Transverse colon (tissue), 4 donors: ENCODE results near the gene PCSK6. TPM values are rescaled to one million over a fixed set of nuclear protein-coding genes. Genes with fewer than 3 reads are reported as not detected.

Source experiments
- DNase-seq: peaks from one replicate; pipeline ENCODE4 v3.0.0-alpha.2; 2019
- H3K27ac ChIP-seq, 4 donors: fragments of 200-600 bp; sonication (generic); 2 replicates each; pipeline ENCODE4 v1.5.1; 2016 to 2018; ENCODE audit warnings: inconsistent platforms in 4 of 4
- H3K27me3 ChIP-seq: fragments of 200-600 bp; sonication (generic); 2 replicates; pipeline ENCODE4 v1.5.1; 2017; ENCODE audit warnings: inconsistent platforms
- H3K36me3 ChIP-seq, 4 donors: fragments of 200-600 bp; sonication (generic); 2 replicates each; pipeline ENCODE4 v1.5.1; 2017 to 2019; ENCODE audit warnings: inconsistent platforms in 4 of 4
- H3K4me1 ChIP-seq, 4 donors: fragments of 200-600 bp; sonication (generic); 2 replicates each; pipeline ENCODE4 v1.5.1; 2017 to 2020; ENCODE audit warnings: inconsistent platforms in 4 of 4
- H3K4me3 ChIP-seq, 4 donors: fragments of 200-600 bp; sonication (generic); 1 replicate in 1 of 4; 2 replicates in 3 of 4; pipeline versions ENCODE4 v1.5.1 to v1.6.1; 2017 to 2019; ENCODE audit warnings: inconsistent platforms in 4 of 4
- H3K9me3 ChIP-seq, 2 donors: fragments of 200-600 bp; sonication (generic); 2 replicates each; pipeline ENCODE4 v1.5.1; 2017 to 2019; ENCODE audit warnings: inconsistent platforms in 2 of 2
- CTCF ChIP-seq, 5 experiments: fragments of 200-600 bp in 3 of 5; fragments of 450-650 bp in 2 of 5; sonication (generic) in 3 of 5; IDR thresholded peaks; 1 replicate in 2 of 5; 2 replicates in 3 of 5; pipeline ENCODE4 v1.5.1; 2016 to 2017; ENCODE audit warnings: antibody characterized with exemption in 5 of 5, inconsistent platforms in 3 of 5, mild to moderate bottlenecking in 2 of 5, moderate library complexity in 1 of 5
- EP300 ChIP-seq: sonication (generic); formaldehyde crosslinking; IDR thresholded peaks from one replicate; pipeline ENCODE4 v1.6.1; 2017; ENCODE audit warnings: antibody characterized with exemption, low read depth
- POLR2A ChIP-seq: fragments of 450-650 bp; IDR thresholded peaks from one replicate; pipeline ENCODE4 v1.6.1; 2016; ENCODE audit warnings: antibody characterized with exemption, mild to moderate bottlenecking, moderate library complexity
- POLR2AphosphoS5 ChIP-seq, 3 donors: sonication (generic); formaldehyde crosslinking; IDR thresholded peaks; one replicate each; pipeline ENCODE4 v1.6.1; 2016; ENCODE audit warnings: antibody characterized with exemption in 3 of 3
- WGBS, 2 donors: methylation state at CpG; one replicate each; pipeline ENCODE4 v1.1.5; 2018; ENCODE audit warnings: low coverage in 1 of 2; 5-methylcytosine and 5-hydroxymethylcytosine counted together
- in situ Hi-C, 4 donors: fragments of 200-750 bp; cut with MboI; loops; one replicate each; pipeline versions ENCODE4 v1.15.0 to v1.15.1; 2017; ENCODE audit warnings: low sequenced_read_pairs in 3 of 4, low pct_ligation_motif_present in 1 of 4, low pct_unique_long_range_greater_than_20kb in 1 of 4
- intact Hi-C: fragments of 100-400 bp; cut with DNase I; formaldehyde crosslinking; loops from one replicate; pipeline ENCODE4 v1.15.1; 2023; ENCODE audit warnings: low total_unique reads
- total RNA-seq, 4 donors: library from RNA; depleted of rRNA; stranded (reverse); fragments of >200 nt; gene quantifications; one replicate each; pipeline ENCODE4 v1.1.0, GENCODE V29; 2016

The PCSK6 gene
- total RNA-seq, 4 donors from 2014 or later = 20.3 to 119 (median 49.7) TPM

- no peak overlapping the region for H3K4me3 ChIP-seq
- intact Hi-C loops = no loop called here
- no peak overlapping the region for H3K27ac ChIP-seq
- in situ Hi-C loops = no loop called here
- H3K4me1 ChIP-seq = no peaks in the 10 kb centered on the region
- WGBS, 2 donors = 83% methylated on average over 10 of the region's 10 CpGs; no CpG with 5 or more reads in 1 of the 2 donors
- TF ChIP-seq POLR2A = no peak
- TF ChIP-seq POLR2AphosphoS5 (IDR thresholded peaks at IDR 0.05) = no peak
- DNase-seq = no peak
- H3K9me3 ChIP-seq = no peaks in the 10 kb centered on the region
- no peaks in the 10 kb centered on the region for H3K36me3 ChIP-seq
- H3K27me3 ChIP-seq = no peaks in the 10 kb centered on the region
These were observed 102.5 kb downstream of the PCSK6 start for GRCh38 chr15:101386967-101387366.

GRCh38 chr15:101386006-101386405, 103.5 kb downstream of the PCSK6 start:
- in situ Hi-C loops = no loop called here
- DNase-seq = no peak
- intact Hi-C loops = no loop called here
- no peaks in the 10 kb centered on the region for H3K9me3 ChIP-seq
- no peak overlapping the region for H3K27ac ChIP-seq
- no peaks in the 10 kb centered on the region for H3K4me1 ChIP-seq
- no peak for TF ChIP-seq POLR2AphosphoS5 (IDR thresholded peaks at IDR 0.05)
- TF ChIP-seq EP300 = no peak
- no peak for TF ChIP-seq CTCF (IDR thresholded peaks at IDR 0.05)
- H3K36me3 ChIP-seq = no peaks in the 10 kb centered on the region
- H3K4me3 ChIP-seq = no peak overlapping the region
- 91 to 94% methylated on average over 2 to 18 of the region's 18 CpGs for WGBS, 2 donors
- no peaks in the 10 kb centered on the region for H3K27me3 ChIP-seq

GRCh38 chr15:101384276-101384675, 105.2 kb downstream of the PCSK6 start:
- no peak overlapping the region for H3K4me3 ChIP-seq
- no peak for DNase-seq
- no peaks in the 10 kb centered on the region for H3K36me3 ChIP-seq
- no peaks in the 10 kb centered on the region for H3K4me1 ChIP-seq
- H3K27me3 ChIP-seq = no peaks in the 10 kb centered on the region
- WGBS, 2 donors = 86 to 94% methylated on average over 10 to 14 of the region's 14 CpGs
- H3K27ac ChIP-seq = no peak overlapping the region
- no peak for TF ChIP-seq POLR2A
- TF ChIP-seq CTCF (IDR thresholded peaks at IDR 0.05) = no peak
- TF ChIP-seq POLR2AphosphoS5 (IDR thresholded peaks at IDR 0.05) = no peak
- TF ChIP-seq EP300 = no peak
- no peaks in the 10 kb centered on the region for H3K9me3 ChIP-seq
- in situ Hi-C loops = no loop called here
- intact Hi-C loops = no loop called here

- Histone ChIP-seq H3K4me3 (no peak overlapping the region), H3K27me3 (no peaks in the 10 kb centered on the region), H3K9me3 (no peaks in the 10 kb centered on the region), H3K4me1 (no peaks in the 10 kb centered on the region), H3K27ac (no peak overlapping the region), H3K36me3 (no peaks in the 10 kb centered on the region)
- DNase-seq = no peak
- TF ChIP-seq POLR2AphosphoS5 (IDR thresholded peaks at IDR 0.05) (no peak), EP300 (no peak), CTCF (IDR thresholded peaks at IDR 0.05) (no peak), POLR2A (no peak)
- intact Hi-C loops (no loop called here), in situ Hi-C loops (no loop called here)
- 82 to 94% methylated on average over 6 to 7 of the region's 7 CpGs for WGBS, 2 donors
These were observed 107.0 kb downstream of the PCSK6 start for GRCh38 chr15:101382544-101382943.

GRCh38 chr15:101381671-101382212, 107.8 kb downstream of the PCSK6 start:
- DNase-seq = no peak
- intact Hi-C loops (no loop called here), in situ Hi-C loops (no loop called here)
- no peaks in the 10 kb centered on the region for H3K4me1 ChIP-seq
- no peaks in the 10 kb centered on the region for H3K36me3 ChIP-seq
- no peak for TF ChIP-seq EP300
- no peak for TF ChIP-seq POLR2A
- no peak for TF ChIP-seq POLR2AphosphoS5 (IDR thresholded peaks at IDR 0.05)
- TF ChIP-seq CTCF (IDR thresholded peaks at IDR 0.05) = no peak
- H3K27ac ChIP-seq = no peak overlapping the region
- no peak overlapping the region for H3K4me3 ChIP-seq
- 81 to 100% methylated on average over 1 to 14 of the region's 14 CpGs for WGBS, 2 donors
- H3K27me3 ChIP-seq = no peaks in the 10 kb centered on the region
- no peaks in the 10 kb centered on the region for H3K9me3 ChIP-seq
